ENCODE data around the gene PEX6.

PEX6 gene

DNA sequence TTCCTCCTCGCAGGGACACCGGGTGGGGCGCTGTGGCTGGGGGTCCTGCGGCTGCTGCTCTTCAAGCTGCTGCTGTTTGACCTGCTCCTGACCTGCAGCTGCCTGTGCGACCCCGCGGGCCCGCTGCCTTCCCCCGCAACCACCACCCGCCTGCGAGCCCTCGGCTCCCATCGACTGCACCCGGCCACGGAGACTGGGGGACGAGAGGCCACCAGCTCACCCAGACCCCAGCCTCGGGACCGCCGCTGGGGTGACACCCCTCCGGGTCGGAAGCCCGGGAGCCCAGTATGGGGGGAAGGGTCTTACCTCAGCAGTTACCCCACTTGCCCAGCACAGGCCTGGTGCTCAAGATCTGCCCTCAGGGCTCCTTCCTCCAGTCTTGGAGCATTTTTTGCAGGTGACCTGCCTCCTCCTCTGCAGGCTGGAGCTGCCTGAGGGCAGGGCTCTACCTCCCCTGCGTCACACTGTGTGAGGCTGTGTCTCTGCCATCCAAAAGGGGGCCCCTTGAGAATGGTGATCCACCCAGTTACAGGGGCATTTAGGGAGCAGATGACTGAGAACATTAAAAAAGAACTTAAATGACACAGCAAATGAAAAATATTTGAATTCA lies 53.6 kb downstream of the PEX6 start:
- no peak for TF ChIP-seq POLR2A (IDR thresholded peaks at IDR 0.05; ENCODE audit: low read depth, low read length)
- TF ChIP-seq TAF1 (IDR thresholded peaks at IDR 0.05; ENCODE audit: borderline replicate concordance, low read depth, low read length): no peak
- no peak for TF ChIP-seq POLR2AphosphoS5 (IDR thresholded peaks at IDR 0.05; ENCODE audit: low read depth, low read length)
- DNase-seq (ENCODE audit: insufficient read length): no peak
- FAIRE-seq: no peak

DNA sequence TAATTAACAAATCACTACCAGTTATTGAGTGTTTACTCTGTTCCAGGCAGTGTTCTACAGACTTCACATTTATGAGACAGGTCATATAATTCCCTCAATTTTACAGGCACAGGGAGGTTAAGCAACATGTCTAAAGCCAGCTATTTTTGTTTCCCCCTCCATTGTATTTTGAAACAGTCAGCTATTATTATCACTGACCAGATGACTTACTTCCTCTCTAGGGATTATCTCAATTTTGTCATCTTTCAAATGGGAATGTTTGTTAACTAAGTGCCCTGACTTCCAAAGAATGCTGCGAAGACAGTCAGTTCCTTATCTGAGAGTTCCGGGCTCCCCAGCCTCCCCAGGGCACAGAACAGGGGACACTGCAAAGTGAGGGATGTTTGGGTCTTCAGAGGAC lies 55.3 kb downstream of the PEX6 start:
- FAIRE-seq: no peak
- no peak for DNase-seq (ENCODE audit: insufficient read length)
- no peak for TF ChIP-seq TAF1 (IDR thresholded peaks at IDR 0.05; ENCODE audit: borderline replicate concordance, low read depth, low read length)
- TF ChIP-seq POLR2A (IDR thresholded peaks at IDR 0.05; ENCODE audit: low read depth, low read length): no peak
- no peak for TF ChIP-seq POLR2AphosphoS5 (IDR thresholded peaks at IDR 0.05; ENCODE audit: low read depth, low read length)

DNA sequence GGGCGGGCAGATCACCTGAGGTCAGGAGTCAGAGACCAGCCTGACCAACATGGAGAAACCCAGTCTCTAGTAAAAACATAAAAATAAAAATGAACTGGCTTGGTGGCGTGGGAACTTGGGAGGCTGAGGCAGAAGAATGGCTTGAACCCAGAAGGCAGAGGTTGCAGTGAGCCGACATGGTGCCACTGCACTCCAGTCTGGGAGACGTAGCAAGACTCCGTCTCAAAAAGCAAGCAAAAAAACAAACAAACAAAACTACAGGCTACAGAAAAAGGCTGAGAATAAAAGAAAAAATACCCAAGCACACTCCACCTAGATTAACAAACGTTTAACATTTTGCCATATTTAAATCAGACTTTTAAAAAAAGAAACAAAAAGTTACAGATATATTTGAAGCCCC lies 57.2 kb downstream of the PEX6 start:
- no peak for TF ChIP-seq TAF1 (IDR thresholded peaks at IDR 0.05; ENCODE audit: borderline replicate concordance, low read depth, low read length)
- no peak for TF ChIP-seq POLR2A (IDR thresholded peaks at IDR 0.05; ENCODE audit: low read depth, low read length)
- TF ChIP-seq POLR2AphosphoS5 (IDR thresholded peaks at IDR 0.05; ENCODE audit: low read depth, low read length): no peak
- no peak for FAIRE-seq
- DNase-seq (ENCODE audit: insufficient read length): no peak

DNA sequence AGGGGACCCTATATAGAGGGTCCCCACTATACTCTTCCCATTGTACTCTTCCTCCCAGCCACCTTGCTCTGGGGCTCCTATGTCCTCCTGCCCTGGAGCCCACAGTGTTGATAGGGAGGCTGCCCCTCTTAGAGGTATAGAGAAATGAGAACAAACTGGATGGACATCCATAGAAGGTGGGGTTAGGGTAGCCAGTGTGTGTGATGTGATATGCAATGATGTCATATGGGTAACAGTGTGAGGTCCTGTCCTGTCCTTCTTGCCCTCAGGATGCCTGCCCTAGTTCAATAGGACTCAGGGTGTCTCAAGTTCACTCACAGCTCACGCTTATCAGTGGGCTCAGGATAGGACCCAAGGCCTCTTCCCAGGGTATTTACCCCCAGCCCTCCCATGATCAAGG lies 62.7 kb downstream of the PEX6 start:
- FAIRE-seq (no peak), DNase-seq (ENCODE audit: insufficient read length) (no peak)
- TF ChIP-seq TAF1 (IDR thresholded peaks at IDR 0.05; ENCODE audit: borderline replicate concordance, low read depth, low read length): no peak
- TF ChIP-seq POLR2AphosphoS5 (IDR thresholded peaks at IDR 0.05; ENCODE audit: low read depth, low read length): no peak
- TF ChIP-seq POLR2A (IDR thresholded peaks at IDR 0.05; ENCODE audit: low read depth, low read length): no peak

DNA sequence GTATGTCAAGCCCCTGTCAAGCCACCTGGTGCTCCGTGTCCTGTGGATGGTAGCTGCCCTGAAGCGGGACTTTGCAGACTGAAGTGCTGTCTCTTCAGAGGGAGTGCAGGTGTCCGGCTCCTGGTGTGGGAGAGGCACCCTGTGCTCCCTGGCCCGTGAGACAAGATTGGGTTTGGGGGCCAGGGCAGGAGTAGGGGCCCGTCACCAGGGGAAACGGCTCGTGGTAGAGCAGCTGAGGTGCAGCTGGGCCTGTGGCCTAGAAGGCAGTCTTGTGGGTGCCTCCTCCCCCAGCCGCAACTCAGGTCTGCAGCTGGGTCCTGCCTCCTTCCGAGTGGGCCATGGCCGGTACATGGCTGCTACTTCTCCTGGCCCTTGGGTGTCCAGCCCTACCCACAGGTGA lies 63.2 kb downstream of the PEX6 start, which contains the start of gene PTCRA:
Gene PTCRA, plus strand, starts transcription at position 322 of the 400 bp plus-strand sequence. Its CDS starts 17 bp downstream, at position 339.
- TF ChIP-seq POLR2AphosphoS5 (IDR thresholded peaks at IDR 0.05; ENCODE audit: low read depth, low read length) (no peak), TAF1 (IDR thresholded peaks at IDR 0.05; ENCODE audit: borderline replicate concordance, low read depth, low read length) (no peak), POLR2A (IDR thresholded peaks at IDR 0.05; ENCODE audit: low read depth, low read length) (no peak)
- no peak for FAIRE-seq
- DNase-seq (ENCODE audit: insufficient read length): no peak

DNA sequence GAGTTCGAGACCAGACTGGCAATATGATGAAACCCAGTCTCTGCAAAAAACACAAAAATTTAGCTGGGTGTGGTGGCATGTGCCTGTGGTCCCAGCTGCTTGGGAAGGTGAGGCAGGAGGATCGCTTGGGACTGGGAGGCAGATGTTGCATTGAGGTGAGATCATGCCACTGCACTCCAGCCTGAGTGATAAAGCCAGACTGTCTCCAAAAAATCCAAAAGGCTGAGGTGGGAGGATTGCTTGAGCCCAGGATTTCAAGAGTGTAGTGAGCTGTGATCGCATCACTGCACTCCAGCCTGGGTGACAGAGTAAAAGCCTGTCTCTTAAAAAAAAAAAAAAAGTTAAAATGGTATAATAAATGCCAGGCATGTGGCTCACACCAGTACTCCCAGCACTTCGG lies 64.4 kb downstream of the PEX6 start:
- DNase-seq (ENCODE audit: insufficient read length) (no peak), FAIRE-seq (no peak)
- TF ChIP-seq TAF1 (IDR thresholded peaks at IDR 0.05; ENCODE audit: borderline replicate concordance, low read depth, low read length): no peak
- TF ChIP-seq POLR2AphosphoS5 (IDR thresholded peaks at IDR 0.05; ENCODE audit: low read depth, low read length): no peak
- TF ChIP-seq POLR2A (IDR thresholded peaks at IDR 0.05; ENCODE audit: low read depth, low read length): no peak

Measured in GM12892 (cell line).